HL-60 (cell line): Measurements from ENCODE around the gene SRSF1.

Experiments
- TF ChIP-seq, protein P1 (sequence below): IDR thresholded peaks from one replicate; pipeline ENCODE4 v1.5.1; 2011; ENCODE audit warnings: low read length, control low read depth, inconsistent platforms; ENCODE audit not compliant: insufficient read depth
- TF ChIP-seq, protein P2 (sequence below): IDR thresholded peaks from 2 replicates; pipeline ENCODE4 v1.6.1; 2012; ENCODE audit warnings: low read depth; ENCODE audit not compliant: insufficient replicate concordance

DNA sequence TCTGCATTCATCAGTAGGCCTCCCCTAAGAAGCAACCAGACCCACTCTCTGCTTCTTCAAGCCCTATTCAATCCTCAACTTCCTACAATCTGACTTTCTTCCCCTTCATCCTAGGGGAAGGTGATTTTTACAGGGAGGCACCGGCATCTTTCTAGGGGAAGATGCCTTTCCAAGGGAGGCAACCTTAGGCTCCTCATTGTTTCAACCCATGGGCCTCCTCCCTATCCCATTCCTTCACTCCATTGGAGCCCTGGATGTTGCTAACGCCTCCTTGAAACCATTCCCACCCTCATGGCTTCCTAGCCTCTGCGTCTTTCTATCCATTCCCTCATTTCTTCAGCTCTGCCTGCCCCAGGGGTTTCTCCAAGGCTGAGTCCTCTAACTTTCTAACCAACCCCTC lies 49.2 kb downstream of the SRSF1 start:
- TF ChIP-seq, protein P1, sequence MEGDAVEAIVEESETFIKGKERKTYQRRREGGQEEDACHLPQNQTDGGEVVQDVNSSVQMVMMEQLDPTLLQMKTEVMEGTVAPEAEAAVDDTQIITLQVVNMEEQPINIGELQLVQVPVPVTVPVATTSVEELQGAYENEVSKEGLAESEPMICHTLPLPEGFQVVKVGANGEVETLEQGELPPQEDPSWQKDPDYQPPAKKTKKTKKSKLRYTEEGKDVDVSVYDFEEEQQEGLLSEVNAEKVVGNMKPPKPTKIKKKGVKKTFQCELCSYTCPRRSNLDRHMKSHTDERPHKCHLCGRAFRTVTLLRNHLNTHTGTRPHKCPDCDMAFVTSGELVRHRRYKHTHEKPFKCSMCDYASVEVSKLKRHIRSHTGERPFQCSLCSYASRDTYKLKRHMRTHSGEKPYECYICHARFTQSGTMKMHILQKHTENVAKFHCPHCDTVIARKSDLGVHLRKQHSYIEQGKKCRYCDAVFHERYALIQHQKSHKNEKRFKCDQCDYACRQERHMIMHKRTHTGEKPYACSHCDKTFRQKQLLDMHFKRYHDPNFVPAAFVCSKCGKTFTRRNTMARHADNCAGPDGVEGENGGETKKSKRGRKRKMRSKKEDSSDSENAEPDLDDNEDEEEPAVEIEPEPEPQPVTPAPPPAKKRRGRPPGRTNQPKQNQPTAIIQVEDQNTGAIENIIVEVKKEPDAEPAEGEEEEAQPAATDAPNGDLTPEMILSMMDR: no peak
- TF ChIP-seq, protein P2, sequence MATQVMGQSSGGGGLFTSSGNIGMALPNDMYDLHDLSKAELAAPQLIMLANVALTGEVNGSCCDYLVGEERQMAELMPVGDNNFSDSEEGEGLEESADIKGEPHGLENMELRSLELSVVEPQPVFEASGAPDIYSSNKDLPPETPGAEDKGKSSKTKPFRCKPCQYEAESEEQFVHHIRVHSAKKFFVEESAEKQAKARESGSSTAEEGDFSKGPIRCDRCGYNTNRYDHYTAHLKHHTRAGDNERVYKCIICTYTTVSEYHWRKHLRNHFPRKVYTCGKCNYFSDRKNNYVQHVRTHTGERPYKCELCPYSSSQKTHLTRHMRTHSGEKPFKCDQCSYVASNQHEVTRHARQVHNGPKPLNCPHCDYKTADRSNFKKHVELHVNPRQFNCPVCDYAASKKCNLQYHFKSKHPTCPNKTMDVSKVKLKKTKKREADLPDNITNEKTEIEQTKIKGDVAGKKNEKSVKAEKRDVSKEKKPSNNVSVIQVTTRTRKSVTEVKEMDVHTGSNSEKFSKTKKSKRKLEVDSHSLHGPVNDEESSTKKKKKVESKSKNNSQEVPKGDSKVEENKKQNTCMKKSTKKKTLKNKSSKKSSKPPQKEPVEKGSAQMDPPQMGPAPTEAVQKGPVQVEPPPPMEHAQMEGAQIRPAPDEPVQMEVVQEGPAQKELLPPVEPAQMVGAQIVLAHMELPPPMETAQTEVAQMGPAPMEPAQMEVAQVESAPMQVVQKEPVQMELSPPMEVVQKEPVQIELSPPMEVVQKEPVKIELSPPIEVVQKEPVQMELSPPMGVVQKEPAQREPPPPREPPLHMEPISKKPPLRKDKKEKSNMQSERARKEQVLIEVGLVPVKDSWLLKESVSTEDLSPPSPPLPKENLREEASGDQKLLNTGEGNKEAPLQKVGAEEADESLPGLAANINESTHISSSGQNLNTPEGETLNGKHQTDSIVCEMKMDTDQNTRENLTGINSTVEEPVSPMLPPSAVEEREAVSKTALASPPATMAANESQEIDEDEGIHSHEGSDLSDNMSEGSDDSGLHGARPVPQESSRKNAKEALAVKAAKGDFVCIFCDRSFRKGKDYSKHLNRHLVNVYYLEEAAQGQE: no peak
